WERI-Rb-1 (cell line): ENCODE results near the gene ROBO1.
A peak's percentile ranks its signal among the peaks of the same experiment; 100 is the strongest.

ENCODE experiments used
- DNase-seq: peaks from one replicate; pipeline ENCODE4 v3.0.0-alpha.2; 2020
- H3K27ac ChIP-seq: fragments of 250-450 bp; sonication (Bioruptor Pico); 2 replicates; pipeline ENCODE4 v1.5.1; 2020; ENCODE audit warnings: mild to moderate bottlenecking, moderate library complexity
- H3K27me3 ChIP-seq: fragments of 250-450 bp; sonication (Bioruptor Pico); 2 replicates; pipeline ENCODE4 v1.5.1; 2021; ENCODE audit warnings: mild to moderate bottlenecking, low read depth, moderate library complexity; ENCODE audit not compliant: insufficient read depth, severe bottlenecking
- H3K36me3 ChIP-seq: fragments of 250-450 bp; sonication (Bioruptor Pico); 2 replicates; pipeline ENCODE4 v1.5.1; 2020; ENCODE audit warnings: mild to moderate bottlenecking, moderate library complexity
- H3K4me3 ChIP-seq: 2 replicates; pipeline ENCODE4 v1.5.1; 2011; ENCODE audit warnings: low read depth, mild to moderate bottlenecking, control low read depth, low read length
- H3K9me3 ChIP-seq: fragments of 250-450 bp; sonication (Bioruptor Pico); 2 replicates; pipeline ENCODE4 v1.5.1; 2021; ENCODE audit warnings: mild to moderate bottlenecking, moderate library complexity; ENCODE audit not compliant: severe bottlenecking
- CTCF ChIP-seq: IDR thresholded peaks from 2 replicates; pipeline ENCODE4 v1.5.1; 2011; ENCODE audit warnings: low read depth, mild to moderate bottlenecking, control low read depth, inconsistent platforms, low read length

ROBO1 gene

GRCh38 chr3:79202471-79203143 is 565.2 kb downstream of the ROBO1 start:
- Histone ChIP-seq H3K27me3 (no peaks in the 10 kb centered on the region), H3K36me3 (no peaks in the 10 kb centered on the region), H3K4me3 (no peak overlapping the region), H3K9me3 (no peaks in the 10 kb centered on the region), H3K27ac (no peak overlapping the region)
- no peak for DNase-seq
- TF ChIP-seq CTCF = no peak

GRCh38 chr3:79200456-79200855 is 567.3 kb downstream of the ROBO1 start:
- Histone ChIP-seq H3K27me3 (no peaks in the 10 kb centered on the region), H3K4me3 (no peak overlapping the region), H3K27ac (no peak overlapping the region), H3K36me3 (no peaks in the 10 kb centered on the region), H3K9me3 (peaks cover 4% of the 10 kb centered on the region)
- DNase-seq = no peak
- TF ChIP-seq CTCF = no peak

- Histone ChIP-seq H3K27ac (no peak overlapping the region), H3K4me3 (no peak overlapping the region), H3K9me3 (peaks cover 4% of the 10 kb centered on the region), H3K36me3 (no peaks in the 10 kb centered on the region), H3K27me3 (no peaks in the 10 kb centered on the region)
- no peak for TF ChIP-seq CTCF
- no peak for DNase-seq
These were observed 567.8 kb downstream of the ROBO1 start for GRCh38 chr3:79199966-79200365.

GRCh38 chr3:79187426-79187825 is 580.4 kb downstream of the ROBO1 start:
- no peak overlapping the region for H3K4me3 ChIP-seq
- no peaks in the 10 kb centered on the region for H3K27me3 ChIP-seq
- no peaks in the 10 kb centered on the region for H3K9me3 ChIP-seq
- DNase-seq = peak; percentile 49
- peak overlapping the region; percentile 43 for H3K27ac ChIP-seq
- H3K36me3 ChIP-seq = no peaks in the 10 kb centered on the region
- TF ChIP-seq CTCF = no peak

GRCh38 chr3:79184251-79184650 is 583.5 kb downstream of the ROBO1 start:
- H3K36me3 ChIP-seq = no peaks in the 10 kb centered on the region
- H3K9me3 ChIP-seq = no peaks in the 10 kb centered on the region
- no peak for DNase-seq
- TF ChIP-seq CTCF = no peak
- no peak overlapping the region; the same call in 1 of the 2 replicates for H3K27ac ChIP-seq
- H3K4me3 ChIP-seq = no peak overlapping the region
- no peaks in the 10 kb centered on the region for H3K27me3 ChIP-seq

GRCh38 chr3:79183496-79183895 is 584.3 kb downstream of the ROBO1 start:
- no peaks in the 10 kb centered on the region for H3K9me3 ChIP-seq
- no peak overlapping the region for H3K4me3 ChIP-seq
- no peaks in the 10 kb centered on the region for H3K36me3 ChIP-seq
- TF ChIP-seq CTCF = no peak
- no peak overlapping the region for H3K27ac ChIP-seq
- no peaks in the 10 kb centered on the region for H3K27me3 ChIP-seq
- no peak for DNase-seq
